ENCODE measurements around the gene TEKT4.
"Not testable (repeated sequence)": the region's sequence is repeated elsewhere in the genome, so short reads cannot be mapped to it uniquely, and the experiment has no call there.

TEKT4 gene, protein sequence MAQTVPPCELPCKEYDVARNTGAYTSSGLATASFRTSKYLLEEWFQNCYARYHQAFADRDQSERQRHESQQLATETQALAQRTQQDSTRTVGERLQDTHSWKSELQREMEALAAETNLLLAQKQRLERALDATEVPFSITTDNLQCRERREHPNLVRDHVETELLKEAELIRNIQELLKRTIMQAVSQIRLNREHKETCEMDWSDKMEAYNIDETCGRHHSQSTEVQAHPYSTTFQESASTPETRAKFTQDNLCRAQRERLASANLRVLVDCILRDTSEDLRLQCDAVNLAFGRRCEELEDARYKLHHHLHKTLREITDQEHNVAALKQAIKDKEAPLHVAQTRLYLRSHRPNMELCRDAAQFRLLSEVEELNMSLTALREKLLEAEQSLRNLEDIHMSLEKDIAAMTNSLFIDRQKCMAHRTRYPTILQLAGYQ

DNA sequence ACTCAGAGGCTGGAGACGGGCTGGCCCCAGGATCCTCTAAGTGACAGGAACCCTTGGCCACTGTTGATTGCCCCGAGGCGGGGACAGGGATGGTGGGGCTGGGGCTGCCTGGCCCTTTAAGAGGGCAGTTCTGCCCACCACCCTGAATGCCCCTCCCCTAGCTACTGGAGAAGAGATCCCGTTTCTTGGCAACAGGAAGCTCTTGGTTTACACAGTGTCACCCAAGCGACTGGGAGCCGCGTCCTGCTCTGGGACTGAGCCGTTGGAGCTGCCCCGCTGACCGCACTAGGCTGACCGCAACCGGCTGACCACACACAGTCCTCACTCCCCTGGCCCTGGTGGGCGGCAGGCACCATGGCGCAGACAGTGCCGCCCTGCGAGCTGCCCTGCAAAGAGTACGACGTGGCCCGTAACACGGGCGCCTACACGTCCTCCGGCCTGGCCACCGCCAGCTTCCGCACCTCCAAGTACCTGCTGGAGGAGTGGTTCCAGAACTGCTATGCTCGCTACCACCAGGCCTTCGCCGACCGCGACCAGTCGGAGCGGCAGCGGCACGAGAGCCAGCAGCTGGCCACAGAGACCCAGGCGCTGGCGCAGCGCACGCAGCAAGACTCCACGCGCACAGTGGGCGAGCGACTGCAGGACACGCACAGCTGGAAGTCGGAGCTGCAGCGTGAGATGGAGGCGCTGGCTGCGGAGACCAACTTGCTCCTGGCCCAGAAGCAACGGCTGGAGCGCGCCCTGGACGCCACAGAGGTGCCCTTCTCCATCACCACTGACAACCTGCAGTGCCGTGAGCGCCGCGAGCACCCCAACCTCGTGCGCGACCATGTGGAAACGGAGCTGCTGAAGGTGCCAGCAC, at the start of gene TEKT4:
TEKT4 (plus strand) TSS at position 205 of the 862 bp plus-strand sequence; CDS start at position 355, 150 bp downstream.
- no peak for DNase-seq (ENCODE audit: low read depth)

- DNase-seq (ENCODE audit: low read depth): not testable (repeated sequence)
These were observed 32.0 kb upstream of the TEKT4 start for GRCh38 chr2:94839224-94839623.

DNA sequence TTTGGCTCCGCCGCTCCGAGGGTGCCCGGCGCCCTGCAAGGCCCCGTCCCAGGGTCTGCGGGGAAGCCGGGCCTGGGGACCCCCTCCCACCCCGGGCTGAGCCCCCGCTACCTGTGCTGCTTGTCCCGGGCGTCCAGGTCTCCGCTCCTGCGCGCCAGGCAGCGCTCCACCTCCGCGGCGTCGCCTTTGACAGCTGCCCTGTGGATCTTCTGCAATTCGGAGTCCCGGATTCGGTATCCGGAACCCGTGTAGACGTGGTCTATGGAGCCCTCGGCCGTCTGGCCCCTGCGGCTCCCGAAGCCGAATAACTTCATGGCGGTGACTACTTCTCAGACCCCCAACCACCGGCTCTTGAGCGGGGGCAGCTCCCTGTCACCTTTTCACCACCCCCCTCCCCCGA, 14.4 kb upstream of the TEKT4 start:
- DNase-seq (ENCODE audit: low read depth): not testable (repeated sequence)

- DNase-seq (ENCODE audit: low read depth): not testable (repeated sequence)
These were observed 13.7 kb upstream of the TEKT4 start for GRCh38 chr2:94857367-94858162.

DNA sequence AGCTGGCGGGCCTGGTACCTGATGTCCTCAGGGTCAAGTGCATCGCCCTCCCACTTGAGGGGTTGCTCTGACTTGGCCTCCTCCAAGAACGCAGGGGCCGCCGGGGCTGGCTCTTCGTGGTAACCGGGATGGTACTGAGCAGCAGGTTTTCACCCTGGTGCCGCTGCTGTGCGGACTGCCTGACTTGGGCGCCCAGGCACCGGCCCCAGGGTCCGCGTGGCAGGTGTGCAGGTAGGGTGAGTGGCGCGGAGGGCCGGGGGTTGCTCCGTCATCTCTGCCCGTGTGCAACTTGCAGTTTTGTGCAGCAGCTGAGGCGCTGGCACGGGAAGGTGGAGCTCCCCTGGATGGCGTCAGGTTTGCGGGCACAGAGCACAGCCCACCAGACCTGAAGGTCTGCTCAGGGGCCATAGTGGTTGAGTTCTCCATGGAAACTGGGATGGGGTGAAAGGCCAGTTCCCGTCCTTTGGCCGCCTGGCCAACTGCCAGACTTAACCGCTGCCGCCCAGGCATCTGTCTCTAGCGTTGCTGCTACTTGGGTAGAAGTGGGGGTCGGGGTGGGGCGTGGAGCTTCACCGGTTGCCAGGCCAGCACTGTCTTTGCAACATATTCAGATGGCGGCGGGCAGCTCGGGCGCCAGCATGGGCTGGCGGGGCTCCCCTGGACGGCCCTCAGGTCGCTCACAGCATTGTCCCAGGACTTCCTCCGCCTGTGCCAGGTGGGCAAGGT, 12.9 kb upstream of the TEKT4 start:
- not testable (repeated sequence) for DNase-seq (ENCODE audit: low read depth)

GRCh38 chr2:94861308-94862152, 9.7 kb upstream of the TEKT4 start:
- DNase-seq (ENCODE audit: low read depth): no peak

DNA sequence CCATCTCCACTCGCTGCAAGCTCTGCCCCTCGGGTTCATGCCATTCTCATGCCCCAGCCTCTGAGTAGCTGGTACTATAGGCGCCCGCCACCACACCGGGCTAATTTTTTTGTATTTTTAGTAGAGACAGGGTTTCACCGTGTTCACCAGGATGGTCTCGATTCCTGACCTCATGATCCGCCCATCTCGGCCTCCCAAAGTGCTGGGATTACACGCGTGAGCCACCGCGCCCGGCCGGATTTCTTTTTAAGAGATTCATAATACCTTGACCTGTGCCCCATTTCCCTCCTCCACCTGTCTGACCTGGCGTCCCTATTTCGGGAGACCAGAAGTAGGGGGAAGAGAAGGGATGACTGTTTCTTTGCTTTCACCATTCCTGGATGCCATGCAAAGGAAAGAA, 8.3 kb upstream of the TEKT4 start:
- not testable (repeated sequence) for DNase-seq (ENCODE audit: low read depth)

DNA sequence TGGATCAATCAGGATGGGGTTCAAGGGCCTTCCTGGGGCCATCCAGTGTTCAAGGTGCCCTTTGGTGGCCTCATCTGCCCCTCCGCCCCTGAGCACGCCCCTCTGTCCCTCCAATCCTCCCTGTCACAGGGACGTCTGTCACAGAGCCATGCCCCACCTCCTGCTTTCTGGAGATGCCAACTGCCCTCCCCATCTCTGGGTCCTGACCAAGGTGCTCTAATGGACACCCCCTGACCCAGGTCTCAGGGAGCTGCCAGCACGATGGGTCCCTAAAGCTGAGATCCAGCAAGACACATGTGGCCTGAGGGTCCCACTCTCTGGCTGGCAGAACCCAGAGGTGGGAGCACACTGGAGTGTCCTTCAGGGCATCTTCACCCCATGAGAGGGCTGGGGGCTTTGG, 2.1 kb upstream of the TEKT4 start:
- DNase-seq (ENCODE audit: low read depth): no peak

DNA sequence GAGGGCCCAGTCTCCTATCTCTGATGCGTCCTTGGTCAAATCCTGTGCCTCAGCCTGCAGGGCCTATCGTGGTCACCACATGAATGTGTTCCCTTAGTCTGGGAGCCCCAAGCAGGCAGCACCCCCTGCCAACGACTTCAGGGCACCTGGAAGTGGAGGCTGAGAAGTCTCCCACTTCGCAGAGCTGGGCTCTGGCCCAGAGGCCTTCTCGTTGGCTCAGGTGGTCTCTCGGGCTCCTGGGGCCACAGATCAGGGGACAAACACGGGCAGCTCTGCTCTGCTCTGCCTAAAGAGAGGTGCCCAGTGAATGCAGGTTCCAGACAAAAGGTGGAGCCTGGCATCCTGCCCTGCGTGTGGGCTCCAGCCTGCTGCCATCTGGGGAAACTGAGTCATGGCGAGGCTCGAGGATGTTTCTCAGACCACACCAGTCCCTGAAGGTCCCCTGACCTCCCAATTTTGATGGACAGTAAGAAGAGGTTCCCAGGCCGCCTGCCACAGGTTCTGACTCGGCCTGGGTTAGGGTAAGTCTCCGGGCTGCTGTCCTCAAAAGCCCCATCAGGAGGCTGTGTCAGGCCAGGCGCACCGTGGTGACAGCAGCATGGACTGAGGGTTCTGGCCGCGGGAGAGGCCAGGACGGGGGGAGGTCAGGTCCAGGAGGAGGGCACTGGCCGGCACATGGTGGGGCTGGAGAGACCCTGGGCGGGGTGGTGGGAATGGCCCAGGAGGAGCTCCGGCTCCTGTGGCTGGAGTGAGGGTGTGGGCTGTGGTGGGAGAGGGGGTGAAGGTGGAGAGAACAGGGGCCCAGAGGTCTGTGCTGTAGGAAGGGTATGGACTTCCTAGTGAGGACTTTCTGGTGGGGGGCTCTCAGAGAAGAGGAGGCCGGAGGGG, 1.4 kb upstream of the TEKT4 start:
- no peak for DNase-seq (ENCODE audit: low read depth)

- DNase-seq (ENCODE audit: low read depth): no peak
These were observed 597 bp upstream of the TEKT4 start for GRCh38 chr2:94870440-94871225.

GRCh38 chr2:94872088-94872618, 923 bp downstream of the TEKT4 start:
- no peak for DNase-seq (ENCODE audit: low read depth)

- DNase-seq (ENCODE audit: low read depth): no peak
These were observed 1.6 kb downstream of the TEKT4 start for GRCh38 chr2:94872676-94873361.

GRCh38 chr2:94873362-94874276, 2.4 kb downstream of the TEKT4 start:
- no peak for DNase-seq (ENCODE audit: low read depth)

DNA sequence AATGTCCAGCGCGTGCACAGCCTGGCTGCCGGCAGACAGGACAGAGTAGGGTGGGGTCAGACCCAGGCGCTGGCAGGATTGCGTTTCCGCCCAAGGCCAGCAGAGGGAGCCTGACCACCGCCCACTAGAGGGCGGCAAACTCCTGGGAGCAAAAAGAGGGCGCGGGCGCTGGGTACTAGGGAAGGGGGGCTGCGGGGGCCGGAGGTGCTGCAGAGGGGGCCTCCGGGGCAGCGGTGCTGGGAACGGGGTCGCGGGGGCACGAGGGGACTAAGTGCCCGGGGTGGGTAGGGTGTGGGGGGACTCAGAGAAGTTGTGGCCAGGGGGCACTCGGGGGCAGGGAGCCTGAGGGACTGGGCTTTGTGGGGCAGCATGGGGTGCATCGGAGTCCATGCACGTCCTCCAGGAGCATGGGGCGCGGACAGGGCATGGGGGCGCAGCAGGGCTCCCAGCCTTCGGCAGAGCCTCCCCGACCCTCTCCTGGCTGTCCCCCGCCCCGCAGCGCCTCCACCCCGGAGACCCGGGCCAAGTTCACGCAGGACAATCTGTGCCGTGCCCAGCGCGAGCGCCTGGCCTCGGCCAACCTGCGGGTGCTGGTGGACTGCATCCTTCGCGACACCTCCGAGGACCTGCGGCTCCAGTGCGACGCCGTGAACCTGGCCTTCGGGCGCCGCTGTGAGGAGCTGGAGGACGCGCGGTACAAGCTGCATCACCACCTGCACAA, 3.2 kb downstream of the TEKT4 start:
- DNase-seq (ENCODE audit: low read depth): no peak

DNA sequence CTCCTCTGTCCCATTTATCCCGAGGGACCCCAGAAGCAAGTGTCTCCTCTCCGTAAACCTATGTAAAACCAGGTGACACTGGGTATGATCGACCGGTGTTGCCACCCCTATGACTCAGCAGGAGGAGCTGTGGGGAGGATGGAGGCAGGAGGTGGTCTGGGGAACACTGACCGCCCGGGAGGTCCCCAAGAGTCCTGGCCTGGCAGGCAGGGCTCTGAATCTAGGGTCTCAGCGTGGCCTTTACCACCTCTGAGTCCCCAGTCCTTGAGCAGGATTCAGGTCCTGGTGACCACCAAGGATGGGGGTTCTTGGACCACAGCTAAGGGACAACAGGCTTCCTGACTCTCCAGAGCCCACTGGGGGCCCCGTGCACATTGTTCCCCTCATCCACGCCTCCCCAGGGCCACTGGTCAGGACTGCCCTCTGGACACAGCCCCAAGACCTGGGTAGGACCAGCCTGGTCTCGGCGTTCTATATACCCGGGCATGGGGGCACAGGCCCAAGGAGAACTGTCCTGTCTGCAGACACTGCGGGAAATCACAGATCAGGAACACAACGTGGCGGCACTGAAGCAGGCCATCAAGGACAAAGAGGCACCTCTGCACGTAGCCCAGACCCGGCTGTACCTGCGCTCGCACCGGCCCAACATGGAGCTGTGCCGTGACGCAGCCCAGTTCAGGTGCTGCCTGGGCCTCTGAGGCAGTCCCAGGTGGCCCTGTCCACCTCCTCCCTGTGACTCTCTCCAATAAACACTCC, 4.0 kb downstream of the TEKT4 start:
- DNase-seq (ENCODE audit: low read depth): no peak

Measured in T-helper 22 cell (primary cell).